Measurements from ENCODE around the gene TFPI2. TPM values are rescaled to one million over a fixed set of nuclear protein-coding genes. Genes with fewer than 3 reads are reported as not detected.

TFPI2 gene
- 6.1 and 7.8 TPM in 2 replicates for total RNA-seq (2021)
- percentile 44 among the genes with signal in this experiment for Bru-seq, nascent RNA
- BruChase-seq, experiment 1, labeled RNA remaining after a 2-hour chase: percentile 45 among the genes with signal in this experiment
- percentile 53 among the genes with signal in this experiment for BruChase-seq, experiment 2, labeled RNA remaining after a 6-hour chase
- long read RNA-seq, transcript TFPI2-201 (5 exons, 2,445 nt): major isoform, 7 of 7 reads
- long read RNA-seq, partial matches to known transcripts: 0 of 7 reads
- long read RNA-seq, other reads (novel, unspliced or antisense): 0 of 7 reads

- CTCF ChIA-PET: interaction anchor here (0.7 kb wide), 1 partner anchor 1247 kb away, joined by 3 read pairs; no protein-coding TSS in a partner anchor
- DNase-seq (ENCODE audit: low spot score): peak; percentile 52
- H3K27me3 ChIP-seq (replicated peaks; ENCODE audit: insufficient read depth, low read depth, low read length, poor library complexity): no peaks in the 10 kb centered on the region
- H3K36me3 ChIP-seq (ENCODE audit: insufficient read depth, low read length, poor library complexity, severe bottlenecking): no peaks in the 10 kb centered on the region
- no TSS peak for BruUV-seq (replicated peaks)
- H3K4me1 ChIP-seq (ENCODE audit: insufficient read depth, low read length, poor library complexity, severe bottlenecking): peaks cover 10% of the 10 kb centered on the region
- intact Hi-C loops (cut with micrococcal nuclease; ENCODE audit: unreplicated experiment): loop anchor here (1.0 to 5.0 kb wide), 2 partner anchors 34 to 377 kb away; no protein-coding TSS in a partner anchor
- no peaks in the 10 kb centered on the region for H3K9me3 ChIP-seq (ENCODE audit: low read depth, low read length, poor library complexity, severe bottlenecking)
- H3K27ac ChIP-seq (ENCODE audit: low read depth, low read length, poor library complexity, severe bottlenecking): no peak within 1 kb of the TSS
- POLR2A ChIA-PET (ENCODE audit: low non-redundant PET): no interaction called here
- H3K4me3 ChIP-seq (ENCODE audit: low read depth, low read length, poor library complexity, severe bottlenecking): peak within 1 kb of the TSS; percentile 58
- TF ChIP-seq CTCF (conservative IDR thresholded peaks at IDR 0.05; ENCODE audit: low read depth, low read length): no peak
- no peak for TF ChIP-seq EZH2 (IDR thresholded peaks at IDR 0.05; ENCODE audit: borderline replicate concordance, low read depth, low read length, poor library complexity, severe bottlenecking)
These were observed at the start of gene TFPI2 for GRCh38 chr7:93890464-93891068. TFPI2 (minus strand) TSS chr7:93890753; CDS start chr7:93890678, 75 bp downstream.

GRCh38 chr7:93938293-93938692 is 47.7 kb upstream of the TFPI2 start:
- Histone ChIP-seq H3K4me1 (ENCODE audit: insufficient read depth, low read length, poor library complexity, severe bottlenecking) (no peaks in the 10 kb centered on the region), H3K9me3 (ENCODE audit: low read depth, low read length, poor library complexity, severe bottlenecking) (no peaks in the 10 kb centered on the region), H3K27ac (ENCODE audit: low read depth, low read length, poor library complexity, severe bottlenecking) (no peak overlapping the region), H3K4me3 (ENCODE audit: low read depth, low read length, poor library complexity, severe bottlenecking) (no peak overlapping the region), H3K36me3 (ENCODE audit: insufficient read depth, low read length, poor library complexity, severe bottlenecking) (no peaks in the 10 kb centered on the region), H3K27me3 (replicated peaks; ENCODE audit: insufficient read depth, low read depth, low read length, poor library complexity) (no peaks in the 10 kb centered on the region)
- intact Hi-C loops (cut with micrococcal nuclease; ENCODE audit: unreplicated experiment): no loop called here
- TF ChIP-seq CTCF (conservative IDR thresholded peaks at IDR 0.05; ENCODE audit: low read depth, low read length): no peak
- TF ChIP-seq EZH2 (IDR thresholded peaks at IDR 0.05; ENCODE audit: borderline replicate concordance, low read depth, low read length, poor library complexity, severe bottlenecking): no peak
- ChIA-PET POLR2A (ENCODE audit: low non-redundant PET) (no interaction called here), CTCF (no interaction called here)
- no TSS peak for BruUV-seq (replicated peaks)
- DNase-seq (ENCODE audit: low spot score): no peak

GRCh38 chr7:93937818-93938217 is 47.3 kb upstream of the TFPI2 start:
- DNase-seq (ENCODE audit: low spot score): no peak
- POLR2A ChIA-PET (ENCODE audit: low non-redundant PET): no interaction called here
- no peak overlapping the region for H3K27ac ChIP-seq (ENCODE audit: low read depth, low read length, poor library complexity, severe bottlenecking)
- no peaks in the 10 kb centered on the region for H3K36me3 ChIP-seq (ENCODE audit: insufficient read depth, low read length, poor library complexity, severe bottlenecking)
- H3K27me3 ChIP-seq (replicated peaks; ENCODE audit: insufficient read depth, low read depth, low read length, poor library complexity): no peaks in the 10 kb centered on the region
- no peaks in the 10 kb centered on the region for H3K4me1 ChIP-seq (ENCODE audit: insufficient read depth, low read length, poor library complexity, severe bottlenecking)
- CTCF ChIA-PET: no interaction called here
- no peak overlapping the region for H3K4me3 ChIP-seq (ENCODE audit: low read depth, low read length, poor library complexity, severe bottlenecking)
- TF ChIP-seq CTCF (conservative IDR thresholded peaks at IDR 0.05; ENCODE audit: low read depth, low read length): no peak
- no peak for TF ChIP-seq EZH2 (IDR thresholded peaks at IDR 0.05; ENCODE audit: borderline replicate concordance, low read depth, low read length, poor library complexity, severe bottlenecking)
- H3K9me3 ChIP-seq (ENCODE audit: low read depth, low read length, poor library complexity, severe bottlenecking): no peaks in the 10 kb centered on the region
- intact Hi-C loops (cut with micrococcal nuclease; ENCODE audit: unreplicated experiment): no loop called here
- no TSS peak for BruUV-seq (replicated peaks)

Data from A673 (cell line).